ENCODE measurements around the gene SLC10A2.

SLC10A2 gene

GRCh38 chr13:102999499-102999898, 66.7 kb downstream of the SLC10A2 start:
- no peaks in the 10 kb centered on the region for H3K79me2 ChIP-seq (ENCODE audit: insufficient read depth, low read length)
- no peak overlapping the region for H3K4me3 ChIP-seq (ENCODE audit: low read length, poor library complexity, severe bottlenecking)
- no peaks in the 10 kb centered on the region for H4K20me1 ChIP-seq (ENCODE audit: insufficient read depth, low read length, poor library complexity, severe bottlenecking)
- H3K4me2 ChIP-seq (ENCODE audit: low read depth, low read length, poor library complexity, severe bottlenecking) = no peak overlapping the region
- no peaks in the 10 kb centered on the region for H3K4me1 ChIP-seq (ENCODE audit: insufficient read depth, low read length, poor library complexity, severe bottlenecking)
- TF ChIP-seq EZH2phosphoT487 (IDR thresholded peaks at IDR 0.05; ENCODE audit: borderline replicate concordance) (no peak), CTCF (conservative IDR thresholded peaks at IDR 0.05; ENCODE audit: low read length) (no peak)
- no peaks in the 10 kb centered on the region for H3F3A ChIP-seq (ENCODE audit: low read depth)
- H2AFZ ChIP-seq (ENCODE audit: low read length) = no peak overlapping the region
- no peaks in the 10 kb centered on the region for H3K9me3 ChIP-seq (ENCODE audit: insufficient read depth, low read depth, low read length)
- H3K9me2 ChIP-seq (replicated peaks; ENCODE audit: low read depth, low read length) = no peaks in the 10 kb centered on the region
- H3K36me3 ChIP-seq (ENCODE audit: insufficient read depth, low read length) = no peaks in the 10 kb centered on the region
- H3K27me3 ChIP-seq (ENCODE audit: insufficient read depth, low read length, poor library complexity, severe bottlenecking) = no peaks in the 10 kb centered on the region
- H3K9ac ChIP-seq (ENCODE audit: low read depth, low read length, poor library complexity, severe bottlenecking) = no peak overlapping the region
